ENCODE data around the gene VIT.
"Not testable (repeated sequence)": the region's sequence is repeated elsewhere in the genome, so short reads cannot be mapped to it uniquely, and the experiment has no call there.

DNA sequence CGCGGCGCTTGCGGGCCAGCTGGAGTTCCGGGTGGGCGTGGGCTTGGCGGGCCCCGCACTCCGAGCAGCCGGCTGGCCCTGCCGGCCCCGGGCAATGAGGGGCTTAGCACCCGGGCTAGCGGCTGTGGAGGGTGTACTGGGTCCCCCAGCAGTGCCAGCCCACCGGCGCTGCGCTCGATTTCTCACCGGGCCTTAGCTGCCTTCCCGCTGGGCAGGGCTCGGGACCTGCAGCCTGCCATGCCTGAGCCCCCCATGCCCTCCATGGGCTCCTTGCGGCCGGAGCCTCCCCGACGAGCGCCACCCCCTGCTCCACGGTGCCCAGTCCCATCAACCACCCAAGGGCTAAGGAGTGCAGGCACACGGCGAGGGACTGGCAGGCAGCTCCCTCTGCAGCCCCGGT lies 8.2 kb upstream of the VIT start:
- TF ChIP-seq POLR2A (IDR thresholded peaks at IDR 0.05; ENCODE audit: low read depth, low read length); POLR2AphosphoS5 (IDR thresholded peaks at IDR 0.05; ENCODE audit: low read depth, low read length); PAX5 (IDR thresholded peaks at IDR 0.05; ENCODE audit: insufficient read depth, low read length, severe bottlenecking): not testable (repeated sequence)

All from GM12891 (cell line).